Measurements from ENCODE around the gene COQ9. TPM values are rescaled to one million over a fixed set of nuclear protein-coding genes. Genes with fewer than 3 reads are reported as not detected.

The COQ9 gene
- total RNA-seq, 1 experiment from 2014 or later = 77.7 TPM

GRCh38 chr16:57472665-57473060, 25.4 kb downstream of the COQ9 start:
- DNase-seq = no peak
- intact Hi-C loops (cut with micrococcal nuclease; ENCODE audit: unreplicated experiment) = no loop called here
- Mint-ChIP-seq H3K4me1 (ENCODE audit: low read depth, unreplicated experiment) (peaks cover 34% of the 10 kb centered on the region), H3K4me3 (ENCODE audit: low read depth, unreplicated experiment) (no peak overlapping the region), H3K9me3 (ENCODE audit: low read depth, unreplicated experiment) (no peaks in the 10 kb centered on the region), H3K27me3 (ENCODE audit: unreplicated experiment) (no peaks in the 10 kb centered on the region), H3K36me3 (ENCODE audit: insufficient read depth, unreplicated experiment) (peaks cover 32% of the 10 kb centered on the region), H3K27ac (ENCODE audit: unreplicated experiment) (peak overlapping the region; percentile 52)
- no TSS peak for BruUV-seq (replicated peaks)
- TF ChIP-seq, protein P1, sequence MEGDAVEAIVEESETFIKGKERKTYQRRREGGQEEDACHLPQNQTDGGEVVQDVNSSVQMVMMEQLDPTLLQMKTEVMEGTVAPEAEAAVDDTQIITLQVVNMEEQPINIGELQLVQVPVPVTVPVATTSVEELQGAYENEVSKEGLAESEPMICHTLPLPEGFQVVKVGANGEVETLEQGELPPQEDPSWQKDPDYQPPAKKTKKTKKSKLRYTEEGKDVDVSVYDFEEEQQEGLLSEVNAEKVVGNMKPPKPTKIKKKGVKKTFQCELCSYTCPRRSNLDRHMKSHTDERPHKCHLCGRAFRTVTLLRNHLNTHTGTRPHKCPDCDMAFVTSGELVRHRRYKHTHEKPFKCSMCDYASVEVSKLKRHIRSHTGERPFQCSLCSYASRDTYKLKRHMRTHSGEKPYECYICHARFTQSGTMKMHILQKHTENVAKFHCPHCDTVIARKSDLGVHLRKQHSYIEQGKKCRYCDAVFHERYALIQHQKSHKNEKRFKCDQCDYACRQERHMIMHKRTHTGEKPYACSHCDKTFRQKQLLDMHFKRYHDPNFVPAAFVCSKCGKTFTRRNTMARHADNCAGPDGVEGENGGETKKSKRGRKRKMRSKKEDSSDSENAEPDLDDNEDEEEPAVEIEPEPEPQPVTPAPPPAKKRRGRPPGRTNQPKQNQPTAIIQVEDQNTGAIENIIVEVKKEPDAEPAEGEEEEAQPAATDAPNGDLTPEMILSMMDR (IDR thresholded peaks at IDR 0.05; ENCODE audit: unreplicated experiment) = no peak
- CTCF ChIA-PET = no interaction called here

- CTCF ChIA-PET = no interaction called here
- DNase-seq = no peak
- Mint-ChIP-seq H3K27me3 (ENCODE audit: unreplicated experiment) (no peaks in the 10 kb centered on the region), H3K36me3 (ENCODE audit: insufficient read depth, unreplicated experiment) (peaks cover 26% of the 10 kb centered on the region), H3K9me3 (ENCODE audit: low read depth, unreplicated experiment) (no peaks in the 10 kb centered on the region), H3K27ac (ENCODE audit: unreplicated experiment) (no peak overlapping the region), H3K4me1 (ENCODE audit: low read depth, unreplicated experiment) (peaks cover 34% of the 10 kb centered on the region), H3K4me3 (ENCODE audit: low read depth, unreplicated experiment) (no peak overlapping the region)
- intact Hi-C loops (cut with micrococcal nuclease; ENCODE audit: unreplicated experiment) = no loop called here
- no TSS peak for BruUV-seq (replicated peaks)
- TF ChIP-seq, protein P1 (IDR thresholded peaks at IDR 0.05; ENCODE audit: unreplicated experiment) = no peak
Observed at GRCh38 chr16:57473176-57473840, 26.0 kb downstream of the COQ9 start.

DNA sequence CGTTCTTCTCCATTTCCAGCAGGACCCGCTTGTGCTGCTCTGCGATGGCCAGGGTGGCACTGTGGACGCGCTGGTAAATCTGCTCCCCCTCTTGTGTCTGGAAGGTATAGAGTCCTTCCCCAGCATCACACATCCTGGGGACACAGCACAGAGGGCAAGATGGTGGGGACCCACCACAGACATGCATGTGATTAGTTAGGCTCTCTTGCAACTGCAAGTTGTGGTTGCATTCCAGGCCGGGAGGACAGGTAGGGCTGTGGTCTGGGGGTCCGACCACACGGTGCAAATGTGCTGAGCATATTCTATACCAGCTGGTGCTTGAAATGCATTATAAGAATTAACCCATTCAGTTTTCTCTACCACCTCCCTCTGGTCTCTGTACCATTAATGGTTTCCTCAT, 26.6 kb downstream of the COQ9 start:
- intact Hi-C loops (cut with micrococcal nuclease; ENCODE audit: unreplicated experiment) = no loop called here
- Mint-ChIP-seq H3K9me3 (ENCODE audit: low read depth, unreplicated experiment) (no peaks in the 10 kb centered on the region), H3K36me3 (ENCODE audit: insufficient read depth, unreplicated experiment) (peaks cover 22% of the 10 kb centered on the region), H3K4me1 (ENCODE audit: low read depth, unreplicated experiment) (peaks cover 34% of the 10 kb centered on the region), H3K27me3 (ENCODE audit: unreplicated experiment) (no peaks in the 10 kb centered on the region), H3K4me3 (ENCODE audit: low read depth, unreplicated experiment) (no peak overlapping the region), H3K27ac (ENCODE audit: unreplicated experiment) (no peak overlapping the region)
- CTCF ChIA-PET = no interaction called here
- TF ChIP-seq, protein P1 (IDR thresholded peaks at IDR 0.05; ENCODE audit: unreplicated experiment) = no peak
- no peak for DNase-seq
- BruUV-seq (replicated peaks) = no TSS peak

- no peak for DNase-seq
- H3K4me1 Mint-ChIP-seq (ENCODE audit: low read depth, unreplicated experiment) = peaks cover 35% of the 10 kb centered on the region
- no TSS peak for BruUV-seq (replicated peaks)
- TF ChIP-seq, protein P1 (IDR thresholded peaks at IDR 0.05; ENCODE audit: unreplicated experiment) = no peak
- H3K36me3 Mint-ChIP-seq (ENCODE audit: insufficient read depth, unreplicated experiment) = peaks cover 22% of the 10 kb centered on the region
- intact Hi-C loops (cut with micrococcal nuclease; ENCODE audit: unreplicated experiment) = no loop called here
- H3K27me3 Mint-ChIP-seq (ENCODE audit: unreplicated experiment) = no peaks in the 10 kb centered on the region
- CTCF ChIA-PET = interaction anchor here (0.6 kb wide), 1 partner anchor 35 kb away, joined by 4 read pairs; no protein-coding TSS in a partner anchor
- H3K4me3 Mint-ChIP-seq (ENCODE audit: low read depth, unreplicated experiment) = no peak overlapping the region
- no peaks in the 10 kb centered on the region for H3K9me3 Mint-ChIP-seq (ENCODE audit: low read depth, unreplicated experiment)
- no peak overlapping the region for H3K27ac Mint-ChIP-seq (ENCODE audit: unreplicated experiment)
Observed at GRCh38 chr16:57474671-57475661, 27.7 kb downstream of the COQ9 start.
